ENCODE data around the gene MVB12B. TPM values are rescaled to one million over a fixed set of nuclear protein-coding genes. Genes with fewer than 3 reads are reported as not detected.

The MVB12B gene
- total and polyA plus RNA-seq, 2 experiments from 2014 or later = 19.0 to 29.9 TPM

GRCh38 chr9:126520453-126520852 lies 193.8 kb downstream of the MVB12B start:
- TF ChIP-seq CTCF (IDR thresholded peaks at IDR 0.05; ENCODE audit: low read depth, low read length) = no peak

GRCh38 chr9:126521089-126521488 lies 194.5 kb downstream of the MVB12B start:
- Histone ChIP-seq H3K9me3 (ENCODE audit: low read depth) (no peaks in the 10 kb centered on the region), H3K27ac (no peak overlapping the region), H3K4me1 (ENCODE audit: low read depth) (peaks cover 15% of the 10 kb centered on the region), H3K4me3 (no peak overlapping the region), H3K36me3 (no peaks in the 10 kb centered on the region), H3K27me3 (peaks cover 23% of the 10 kb centered on the region)
- peak in 1 of 2 donors; percentile 38 for DNase-seq (ENCODE audit: low read depth in 1 of 2, low spot score in 1 of 2)
- TF ChIP-seq CTCF (IDR thresholded peaks at IDR 0.05; ENCODE audit: low read depth, low read length) = no peak

More at GRCh38 chr9:126520453-126520852, 193.8 kb downstream of the MVB12B start:
- H3K4me3 ChIP-seq = no peak overlapping the region
- H3K36me3 ChIP-seq = no peaks in the 10 kb centered on the region
- H3K27ac ChIP-seq = no peak overlapping the region
- peaks cover 15% of the 10 kb centered on the region for H3K4me1 ChIP-seq (ENCODE audit: low read depth)
- peaks cover 23% of the 10 kb centered on the region for H3K27me3 ChIP-seq
- H3K9me3 ChIP-seq (ENCODE audit: low read depth) = no peaks in the 10 kb centered on the region
- no peak for DNase-seq (ENCODE audit: low read depth in 1 of 2, low spot score in 1 of 2)

DNA sequence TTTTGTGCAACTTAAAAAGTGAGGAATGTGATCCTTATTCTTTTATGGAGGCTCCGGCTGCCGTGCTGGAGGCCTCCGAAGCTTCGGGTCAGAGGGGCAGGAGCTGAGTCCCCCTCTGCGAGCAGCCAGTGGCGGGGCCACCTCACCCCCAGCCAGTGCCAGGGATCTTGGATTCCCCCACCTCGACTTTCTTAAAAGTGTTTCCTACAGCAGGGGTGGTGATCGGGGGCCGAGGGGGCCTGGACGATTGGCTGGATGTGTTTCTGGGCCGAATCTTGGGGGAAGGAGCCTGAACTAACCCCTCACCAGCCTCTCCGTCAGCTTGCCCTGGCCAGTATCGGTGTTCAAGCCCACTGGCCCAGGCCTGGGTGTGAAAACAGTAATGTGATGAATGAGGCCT lies 194.9 kb downstream of the MVB12B start:
- TF ChIP-seq CTCF (IDR thresholded peaks at IDR 0.05; ENCODE audit: low read depth, low read length) = no peak
- H3K27ac ChIP-seq = no peak overlapping the region
- H3K27me3 ChIP-seq = peaks cover 20% of the 10 kb centered on the region
- no peaks in the 10 kb centered on the region for H3K36me3 ChIP-seq
- DNase-seq (ENCODE audit: low read depth in 1 of 2, low spot score in 1 of 2) = no peak
- H3K4me3 ChIP-seq = no peak overlapping the region
- no peaks in the 10 kb centered on the region for H3K9me3 ChIP-seq (ENCODE audit: low read depth)
- peaks cover 15% of the 10 kb centered on the region for H3K4me1 ChIP-seq (ENCODE audit: low read depth)

DNA sequence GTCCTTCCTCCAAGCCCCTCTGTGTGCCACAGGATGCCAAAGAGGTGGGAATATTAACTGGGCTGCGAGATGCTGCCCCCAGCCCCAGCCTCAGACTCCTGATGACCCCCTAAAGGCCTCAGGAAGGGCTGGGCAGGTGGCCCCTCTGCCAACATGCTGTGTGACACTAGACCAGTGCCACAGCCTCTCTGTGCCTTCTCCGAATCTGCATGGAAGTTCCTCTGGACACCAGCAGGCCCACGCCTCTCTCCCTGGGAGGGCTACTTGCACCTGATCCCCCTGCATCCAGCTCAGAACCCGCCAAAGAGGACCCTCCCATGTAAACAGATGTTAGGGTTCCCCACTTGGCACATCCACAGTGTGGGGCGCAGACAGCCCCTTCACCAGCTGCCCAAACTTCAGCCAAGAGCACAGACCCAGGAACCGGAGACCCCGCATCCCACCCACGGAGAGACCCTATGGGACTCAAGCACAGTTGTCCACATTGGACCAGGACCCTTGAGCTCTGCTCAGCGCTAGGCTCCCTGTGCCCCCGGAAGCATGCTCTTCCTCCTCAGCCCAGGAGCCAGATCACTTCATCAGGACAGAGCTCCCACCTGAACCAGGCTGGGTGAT lies 195.5 kb downstream of the MVB12B start:
- no peak for DNase-seq (ENCODE audit: low read depth in 1 of 2, low spot score in 1 of 2)
- peaks cover 15% of the 10 kb centered on the region for H3K27me3 ChIP-seq
- H3K4me1 ChIP-seq (ENCODE audit: low read depth) = peaks cover 15% of the 10 kb centered on the region
- TF ChIP-seq CTCF (IDR thresholded peaks at IDR 0.05; ENCODE audit: low read depth, low read length) = no peak
- no peaks in the 10 kb centered on the region for H3K9me3 ChIP-seq (ENCODE audit: low read depth)
- no peak overlapping the region for H3K27ac ChIP-seq
- H3K36me3 ChIP-seq = no peaks in the 10 kb centered on the region
- H3K4me3 ChIP-seq = no peak overlapping the region

DNA sequence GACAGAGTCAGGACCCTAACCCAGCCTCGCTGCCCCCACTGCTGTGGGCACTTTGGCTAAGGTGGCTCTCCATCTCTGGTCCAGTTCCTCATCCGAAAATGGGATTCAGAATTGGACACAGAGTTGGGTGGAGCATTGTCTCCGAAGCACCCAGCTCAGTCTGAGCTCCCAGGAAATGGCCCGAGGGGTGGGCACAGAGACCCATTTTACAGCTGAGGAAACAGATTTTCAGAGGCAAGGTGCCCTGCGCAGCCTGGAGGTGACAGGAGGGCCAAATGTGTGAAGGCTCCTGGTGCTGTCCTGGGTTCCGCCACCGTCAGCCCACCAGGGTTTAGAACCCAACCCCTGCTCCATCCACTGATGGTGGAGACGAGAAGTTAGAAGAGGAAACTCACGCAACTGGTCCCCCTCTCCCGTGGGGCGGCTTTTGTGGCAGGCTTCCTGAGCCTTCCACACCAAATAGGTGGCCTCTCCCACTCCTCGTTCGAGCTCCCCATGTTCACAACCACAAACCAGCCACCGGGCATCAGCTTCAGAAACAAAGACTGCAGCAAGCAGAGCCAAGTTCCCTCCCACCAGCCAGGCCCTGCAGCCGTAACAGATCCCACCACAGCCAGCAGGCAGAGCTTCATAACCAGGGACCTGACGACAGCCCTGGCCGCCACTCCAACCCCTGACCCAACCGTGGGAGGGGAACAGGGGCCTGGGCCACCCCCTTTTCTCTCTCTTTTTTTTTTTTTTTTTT lies 196.2 kb downstream of the MVB12B start:
- H3K4me3 ChIP-seq = no peak overlapping the region

More for the DNA sequence above, 196.2 kb downstream of the MVB12B start:
- Histone ChIP-seq H3K4me1 (ENCODE audit: low read depth) (peaks cover 15% of the 10 kb centered on the region), H3K36me3 (no peaks in the 10 kb centered on the region), H3K27me3 (peaks cover 8% of the 10 kb centered on the region), H3K27ac (no peak overlapping the region), H3K9me3 (ENCODE audit: low read depth) (no peaks in the 10 kb centered on the region)
- no peak for DNase-seq (ENCODE audit: low read depth in 1 of 2, low spot score in 1 of 2)
- TF ChIP-seq CTCF (IDR thresholded peaks at IDR 0.05; ENCODE audit: low read depth, low read length) = no peak
